ENCODE measurements around the gene LRRIQ1.
"Not testable (repeated sequence)": the region's sequence is repeated elsewhere in the genome, so short reads cannot be mapped to it uniquely, and the experiment has no call there.

DNA sequence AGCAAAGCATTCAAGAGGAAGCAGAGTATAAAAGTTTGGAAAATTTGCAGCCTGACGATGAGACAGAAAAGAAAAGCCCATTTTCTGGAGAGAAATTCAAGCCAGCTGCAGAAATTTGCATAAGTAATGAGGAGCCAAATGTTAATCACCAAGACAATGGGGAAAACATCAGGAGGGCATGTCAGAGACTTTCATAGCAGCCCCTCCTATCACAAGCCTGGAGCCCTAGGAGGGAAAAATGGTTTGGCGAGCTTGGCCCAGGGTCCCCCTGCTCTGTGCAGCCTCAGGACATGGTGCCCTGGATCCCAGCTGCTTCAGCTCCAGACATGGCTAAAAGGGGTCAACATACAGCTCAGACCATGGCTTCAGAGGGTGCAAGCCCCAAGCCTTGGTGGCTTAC lies 31.1 kb upstream of the LRRIQ1 start:
- TF ChIP-seq, protein P1, sequence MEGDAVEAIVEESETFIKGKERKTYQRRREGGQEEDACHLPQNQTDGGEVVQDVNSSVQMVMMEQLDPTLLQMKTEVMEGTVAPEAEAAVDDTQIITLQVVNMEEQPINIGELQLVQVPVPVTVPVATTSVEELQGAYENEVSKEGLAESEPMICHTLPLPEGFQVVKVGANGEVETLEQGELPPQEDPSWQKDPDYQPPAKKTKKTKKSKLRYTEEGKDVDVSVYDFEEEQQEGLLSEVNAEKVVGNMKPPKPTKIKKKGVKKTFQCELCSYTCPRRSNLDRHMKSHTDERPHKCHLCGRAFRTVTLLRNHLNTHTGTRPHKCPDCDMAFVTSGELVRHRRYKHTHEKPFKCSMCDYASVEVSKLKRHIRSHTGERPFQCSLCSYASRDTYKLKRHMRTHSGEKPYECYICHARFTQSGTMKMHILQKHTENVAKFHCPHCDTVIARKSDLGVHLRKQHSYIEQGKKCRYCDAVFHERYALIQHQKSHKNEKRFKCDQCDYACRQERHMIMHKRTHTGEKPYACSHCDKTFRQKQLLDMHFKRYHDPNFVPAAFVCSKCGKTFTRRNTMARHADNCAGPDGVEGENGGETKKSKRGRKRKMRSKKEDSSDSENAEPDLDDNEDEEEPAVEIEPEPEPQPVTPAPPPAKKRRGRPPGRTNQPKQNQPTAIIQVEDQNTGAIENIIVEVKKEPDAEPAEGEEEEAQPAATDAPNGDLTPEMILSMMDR (IDR thresholded peaks at IDR 0.05), result not testable (repeated sequence)
- not testable (repeated sequence) for TF ChIP-seq POLR2A (IDR thresholded peaks at IDR 0.05)

Measured in thyroid gland (tissue), 4 donors.